Left cardiac atrium (tissue), 4 donors: ENCODE measurements around the gene IGFBP2. TPM values are rescaled to one million over a fixed set of nuclear protein-coding genes. Genes with fewer than 3 reads are reported as not detected.
"Not testable (repeated sequence)": the region's sequence is repeated elsewhere in the genome, so short reads cannot be mapped to it uniquely, and the experiment has no call there.

Experiments used
- ATAC-seq, 2 donors: fragments of 200-7000 bp; cut with Tn5 transposase; one replicate each; pipeline ENCODE4 v1.9.1; 2020; ENCODE audit warnings: mild to moderate bottlenecking in 2 of 2, moderate library complexity in 2 of 2
- DNase-seq: peaks from one replicate; pipeline ENCODE4 v3.0.0-alpha.2; 2020
- intact Hi-C, 2 donors: fragments of 100-400 bp; cut with DNase I; formaldehyde crosslinking; loops; one replicate each; pipeline versions ENCODE4 v1.14.1 to v1.15.1; 2022 to 2023
- long read RNA-seq: library from polyadenylated mRNA; unstranded; transcript quantifications from one replicate; pipeline ENCODE4 v2.0.0, GENCODE V29; 2021
- total RNA-seq, 2 donors: library from RNA; stranded (reverse); fragmentation: NEBNext Ultra II Directional; extraction: Animal tissue kit (Norgen Biotek cat#: 25700); gene quantifications; one replicate each; pipeline ENCODE4 v1.2.1, GENCODE V29; 2021
- donor health status: DM: no; HTN: yes; CAD: no.
- donor health status: DM: no; HTN: yes; CAD: no; lungs with severe emphysema.
- donor health status: DM: yes; HTN: yes; CAD: no.
- donor health status: Dilated cardiomyopathy.

IGFBP2 gene
- 100 to 1,000 TPM in 1 of 2 donors, 10 to 100 TPM in 1; 91.7 to 185 TPM for total RNA-seq
- long read RNA-seq, transcript IGFBP2-201 (4 exons, 1,439 nt), result major isoform, 8 of 12 reads
- long read RNA-seq, partial matches to known transcripts, result 1 of 12 reads
- long read RNA-seq, other reads (novel, unspliced or antisense), result 3 of 12 reads

GRCh38 chr2:216632952-216633615 is at the start of gene IGFBP2:
IGFBP2 (plus strand) TSS chr2:216633420; CDS start chr2:216633524, 104 bp downstream.
- ATAC-seq, result peak; percentile 68 to 71
- intact Hi-C loops, result no loop called here
- DNase-seq, result peak; percentile 54

- no peak for DNase-seq
- intact Hi-C loops, result no loop called here
- ATAC-seq, result no peak
Observed at GRCh38 chr2:216583606-216584005, 49.6 kb upstream of the IGFBP2 start.

GRCh38 chr2:216584112-216584511 is 49.1 kb upstream of the IGFBP2 start:
- ATAC-seq (no peak), DNase-seq (no peak)
- intact Hi-C loops, result no loop called here

GRCh38 chr2:216585441-216585840 is 47.8 kb upstream of the IGFBP2 start:
- DNase-seq (no peak), ATAC-seq (no peak)
- intact Hi-C loops, result no loop called here

GRCh38 chr2:216588861-216589710 is 44.1 kb upstream of the IGFBP2 start:
- ATAC-seq (no peak), DNase-seq (no peak)
- intact Hi-C loops, result no loop called here

GRCh38 chr2:216589791-216590190 is 43.4 kb upstream of the IGFBP2 start:
- no peak for ATAC-seq
- no peak for DNase-seq
- intact Hi-C loops, result loop anchor here (10.0 kb wide), 1 partner anchor 55 kb away; no protein-coding TSS in a partner anchor

GRCh38 chr2:216590780-216591179 is 42.4 kb upstream of the IGFBP2 start:
- intact Hi-C loops, result loop anchor here (10.0 kb wide), 1 partner anchor 56 kb away; no protein-coding TSS in a partner anchor
- ATAC-seq (peak; percentile 85 to 87), DNase-seq (peak; percentile 62)

- intact Hi-C loops, result loop anchor here (10.0 kb wide), 1 partner anchor 57 kb away; no protein-coding TSS in a partner anchor
- DNase-seq, result no peak
- ATAC-seq, result no peak
Observed at GRCh38 chr2:216591480-216591879, 41.7 kb upstream of the IGFBP2 start.

GRCh38 chr2:216594081-216594480 is 39.1 kb upstream of the IGFBP2 start:
- ATAC-seq, result no peak
- intact Hi-C loops, result loop anchor here (10.0 kb wide), 1 partner anchor 59 kb away; no protein-coding TSS in a partner anchor
- DNase-seq, result no peak

GRCh38 chr2:216596236-216596979 is 36.8 kb upstream of the IGFBP2 start:
- peak; percentile 26 to 40 for ATAC-seq
- DNase-seq, result no peak

GRCh38 chr2:216596980-216597509 is 36.2 kb upstream of the IGFBP2 start:
- DNase-seq, result no peak
- intact Hi-C loops, result loop anchor here (10.0 kb wide), 1 partner anchor 62 kb away; no protein-coding TSS in a partner anchor
- ATAC-seq, result no peak

More at GRCh38 chr2:216596236-216596979, 36.8 kb upstream of the IGFBP2 start:
- intact Hi-C loops, result loop anchor here (10.0 kb wide), 1 partner anchor 62 kb away; no protein-coding TSS in a partner anchor

GRCh38 chr2:216597825-216598224 is 35.4 kb upstream of the IGFBP2 start:
- peak; percentile 31 for DNase-seq
- ATAC-seq, result not testable (repeated sequence)
- intact Hi-C loops, result loop anchor here (10.0 kb wide), 1 partner anchor 63 kb away; no protein-coding TSS in a partner anchor

- DNase-seq, result no peak
- no peak for ATAC-seq
- intact Hi-C loops, result no loop called here
Observed at GRCh38 chr2:216601632-216602409, 31.4 kb upstream of the IGFBP2 start.

- DNase-seq (no peak), ATAC-seq (no peak)
- intact Hi-C loops, result no loop called here
Observed at GRCh38 chr2:216603010-216603883, 30.0 kb upstream of the IGFBP2 start.

GRCh38 chr2:216603884-216604245 is 29.4 kb upstream of the IGFBP2 start:
- DNase-seq (no peak), ATAC-seq (no peak)
- intact Hi-C loops, result no loop called here

GRCh38 chr2:216604458-216604857 is 28.8 kb upstream of the IGFBP2 start:
- no peak for DNase-seq
- intact Hi-C loops, result no loop called here
- ATAC-seq, result peak in 1 of 2 donors; percentile 16
